GM12875 (cell line): Measurements from ENCODE around the gene PLS1.
"Not testable (repeated sequence)": the region's sequence is repeated elsewhere in the genome, so short reads cannot be mapped to it uniquely, and the experiment has no call there.

Source experiments
- H3K4me3 ChIP-seq: one replicate; pipeline ENCODE4 v1.5.1; 2011; ENCODE audit warnings: low read depth, low read length, control low read depth
- TF ChIP-seq, protein P1 (sequence below): IDR thresholded peaks from 2 replicates; pipeline ENCODE4 v1.5.1; 2011; ENCODE audit warnings: low read depth, mild to moderate bottlenecking, control low read depth, inconsistent platforms, low read length, moderate library complexity, borderline replicate concordance; ENCODE audit not compliant: insufficient read depth

Gene PLS1, protein sequence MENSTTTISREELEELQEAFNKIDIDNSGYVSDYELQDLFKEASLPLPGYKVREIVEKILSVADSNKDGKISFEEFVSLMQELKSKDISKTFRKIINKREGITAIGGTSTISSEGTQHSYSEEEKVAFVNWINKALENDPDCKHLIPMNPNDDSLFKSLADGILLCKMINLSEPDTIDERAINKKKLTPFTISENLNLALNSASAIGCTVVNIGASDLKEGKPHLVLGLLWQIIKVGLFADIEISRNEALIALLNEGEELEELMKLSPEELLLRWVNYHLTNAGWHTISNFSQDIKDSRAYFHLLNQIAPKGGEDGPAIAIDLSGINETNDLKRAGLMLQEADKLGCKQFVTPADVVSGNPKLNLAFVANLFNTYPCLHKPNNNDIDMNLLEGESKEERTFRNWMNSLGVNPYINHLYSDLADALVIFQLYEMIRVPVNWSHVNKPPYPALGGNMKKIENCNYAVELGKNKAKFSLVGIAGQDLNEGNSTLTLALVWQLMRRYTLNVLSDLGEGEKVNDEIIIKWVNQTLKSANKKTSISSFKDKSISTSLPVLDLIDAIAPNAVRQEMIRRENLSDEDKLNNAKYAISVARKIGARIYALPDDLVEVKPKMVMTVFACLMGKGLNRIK

DNA sequence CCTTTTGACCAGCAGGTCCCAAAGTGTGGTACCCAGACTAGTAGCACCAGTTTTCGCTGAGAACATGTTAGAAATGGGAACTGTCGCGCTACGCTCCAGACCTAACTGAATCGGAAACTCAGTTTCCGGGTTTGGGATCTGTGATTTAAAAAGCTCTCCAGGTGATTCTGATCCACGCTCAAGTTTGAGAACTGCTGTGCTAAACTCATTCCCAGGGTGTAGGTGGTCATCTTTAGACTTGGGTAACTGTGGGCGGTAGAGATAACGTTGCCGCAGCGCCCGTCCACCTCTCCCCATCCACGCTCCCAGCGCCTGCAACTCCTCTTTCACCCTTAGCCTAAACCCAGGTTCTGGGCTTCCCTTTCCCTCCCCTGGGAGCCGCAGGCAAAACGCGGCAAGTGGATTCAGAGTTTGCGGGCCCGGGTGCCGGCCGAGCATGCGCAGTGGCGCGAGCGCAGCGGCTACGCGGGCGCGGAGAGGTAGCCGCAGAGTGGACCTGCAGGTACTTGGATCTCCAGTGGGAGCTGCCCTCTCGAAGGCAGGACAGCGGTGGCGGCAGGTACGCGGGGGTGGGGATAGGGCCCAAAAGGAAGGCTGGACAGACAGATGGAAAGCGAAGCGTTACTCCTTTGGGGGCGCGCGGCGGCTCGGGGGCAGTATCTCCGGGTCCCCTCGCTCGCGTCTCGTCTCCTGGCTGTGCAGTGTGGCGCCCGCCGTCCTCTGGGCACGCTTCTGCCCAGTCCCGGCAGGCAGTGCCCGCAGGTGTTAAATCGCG lies at the start of gene PLS1:
TSS of gene PLS1 (plus strand) at position 443 of the 775 bp plus-strand sequence. CDS start 67,845 bp downstream, outside the sequence.
- peak within 1 kb of the TSS; percentile 86 for H3K4me3 ChIP-seq
- TF ChIP-seq, protein P1, sequence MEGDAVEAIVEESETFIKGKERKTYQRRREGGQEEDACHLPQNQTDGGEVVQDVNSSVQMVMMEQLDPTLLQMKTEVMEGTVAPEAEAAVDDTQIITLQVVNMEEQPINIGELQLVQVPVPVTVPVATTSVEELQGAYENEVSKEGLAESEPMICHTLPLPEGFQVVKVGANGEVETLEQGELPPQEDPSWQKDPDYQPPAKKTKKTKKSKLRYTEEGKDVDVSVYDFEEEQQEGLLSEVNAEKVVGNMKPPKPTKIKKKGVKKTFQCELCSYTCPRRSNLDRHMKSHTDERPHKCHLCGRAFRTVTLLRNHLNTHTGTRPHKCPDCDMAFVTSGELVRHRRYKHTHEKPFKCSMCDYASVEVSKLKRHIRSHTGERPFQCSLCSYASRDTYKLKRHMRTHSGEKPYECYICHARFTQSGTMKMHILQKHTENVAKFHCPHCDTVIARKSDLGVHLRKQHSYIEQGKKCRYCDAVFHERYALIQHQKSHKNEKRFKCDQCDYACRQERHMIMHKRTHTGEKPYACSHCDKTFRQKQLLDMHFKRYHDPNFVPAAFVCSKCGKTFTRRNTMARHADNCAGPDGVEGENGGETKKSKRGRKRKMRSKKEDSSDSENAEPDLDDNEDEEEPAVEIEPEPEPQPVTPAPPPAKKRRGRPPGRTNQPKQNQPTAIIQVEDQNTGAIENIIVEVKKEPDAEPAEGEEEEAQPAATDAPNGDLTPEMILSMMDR: no peak

DNA sequence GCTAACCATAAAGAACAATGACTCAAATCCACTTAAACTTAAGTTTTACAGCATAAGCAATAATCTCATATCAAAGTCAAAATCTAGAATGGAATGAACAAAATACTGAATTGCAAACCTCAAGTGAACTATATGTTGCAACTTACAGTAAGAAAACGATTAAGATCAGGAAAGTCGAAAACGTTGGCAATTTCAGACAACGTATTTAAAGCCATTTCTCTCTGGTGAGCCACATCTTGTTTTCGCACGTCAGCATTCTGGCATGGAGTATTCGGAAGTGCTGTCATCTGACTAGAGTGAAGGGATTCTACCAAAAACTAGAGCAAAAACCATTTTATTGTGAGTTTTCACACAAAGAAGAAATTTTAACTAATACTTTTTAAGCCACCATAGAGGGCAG lies 46.2 kb upstream of the PLS1 start:
- TF ChIP-seq, protein P1: no peak

DNA sequence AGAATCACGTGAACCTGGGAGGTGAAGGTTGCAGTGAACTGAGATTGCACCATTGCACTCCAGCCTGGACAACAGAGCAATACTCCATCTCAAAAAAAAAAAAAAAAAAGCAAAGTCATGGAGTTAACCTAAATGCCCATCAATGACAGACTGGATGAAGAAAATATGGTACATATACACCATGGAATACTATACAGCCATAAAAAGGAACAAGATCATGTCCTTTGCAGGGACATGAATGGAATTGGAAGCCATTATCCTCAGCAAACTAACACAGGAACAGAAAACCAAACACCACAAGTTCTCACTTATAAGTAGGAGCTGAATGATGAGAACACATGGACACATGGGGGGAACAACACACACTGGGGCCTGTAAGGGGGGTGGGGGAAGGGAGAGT lies 43.6 kb upstream of the PLS1 start:
- H3K4me3 ChIP-seq: not testable (repeated sequence)

More for the DNA sequence above, 46.2 kb upstream of the PLS1 start:
- H3K4me3 ChIP-seq: no peak overlapping the region

DNA sequence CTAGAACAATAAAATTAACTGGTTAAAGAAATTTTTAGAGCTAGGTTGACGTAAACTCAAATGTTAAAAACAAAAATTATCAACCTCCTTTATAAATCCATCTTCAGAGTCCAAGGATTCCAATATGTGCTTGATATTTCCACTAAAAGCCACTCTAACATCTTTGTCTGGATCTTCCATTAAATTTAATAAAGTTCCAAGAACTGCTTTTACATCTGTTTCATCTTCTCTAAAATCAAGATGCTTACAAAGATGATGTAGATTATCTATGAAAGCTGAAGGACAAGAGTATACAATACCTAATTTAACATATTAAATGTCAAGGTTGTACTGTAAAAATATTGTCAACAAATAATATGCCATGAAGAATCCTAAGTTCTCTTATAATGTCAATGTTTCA lies 42.5 kb upstream of the PLS1 start:
- TF ChIP-seq, protein P1: no peak
- H3K4me3 ChIP-seq: no peak overlapping the region

DNA sequence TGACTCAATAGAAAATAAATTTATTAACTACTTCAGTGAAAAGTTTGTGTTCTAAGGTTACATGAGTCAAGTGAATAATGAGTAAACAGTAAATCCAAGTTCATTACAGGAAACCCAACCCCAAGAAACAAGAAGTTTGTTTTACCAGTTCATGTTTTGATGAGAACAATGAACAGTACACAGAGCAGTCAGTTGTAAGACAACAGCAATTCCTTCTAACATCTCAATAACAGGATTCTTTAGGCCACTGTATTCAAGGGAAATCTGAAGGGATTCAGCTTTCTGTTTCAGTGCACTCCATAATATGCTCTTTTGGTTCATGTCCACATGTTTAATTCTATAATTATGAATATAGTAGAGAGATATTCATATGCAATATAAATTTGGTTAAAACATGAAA lies 36.1 kb upstream of the PLS1 start:
- TF ChIP-seq, protein P1: no peak

DNA sequence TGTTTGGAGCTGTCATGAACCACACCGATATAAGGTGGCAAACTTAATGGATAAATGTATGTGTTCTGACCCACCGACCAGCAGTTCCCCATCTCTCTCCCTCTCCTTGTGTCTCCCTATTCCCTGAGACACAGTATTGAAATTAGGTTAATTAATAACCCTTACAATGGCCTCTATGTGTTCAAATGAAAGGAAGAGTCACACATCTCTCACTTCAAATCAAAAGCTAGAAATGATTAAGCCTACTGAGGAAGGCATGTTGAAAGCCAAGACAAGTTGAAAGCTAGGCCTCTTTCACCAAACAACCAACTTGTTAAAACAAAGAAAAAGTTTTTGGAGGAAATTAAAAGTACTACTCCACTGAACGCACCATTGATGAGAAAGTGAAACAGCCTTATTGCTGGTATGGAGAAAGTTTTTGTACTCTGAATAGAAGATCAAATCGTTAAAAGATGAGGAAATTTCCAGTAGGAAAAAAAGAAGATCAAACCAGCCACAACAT lies 32.6 kb upstream of the PLS1 start:
- no peak overlapping the region for H3K4me3 ChIP-seq
- TF ChIP-seq, protein P1: no peak

More for the DNA sequence above, 36.1 kb upstream of the PLS1 start:
- no peak overlapping the region for H3K4me3 ChIP-seq

DNA sequence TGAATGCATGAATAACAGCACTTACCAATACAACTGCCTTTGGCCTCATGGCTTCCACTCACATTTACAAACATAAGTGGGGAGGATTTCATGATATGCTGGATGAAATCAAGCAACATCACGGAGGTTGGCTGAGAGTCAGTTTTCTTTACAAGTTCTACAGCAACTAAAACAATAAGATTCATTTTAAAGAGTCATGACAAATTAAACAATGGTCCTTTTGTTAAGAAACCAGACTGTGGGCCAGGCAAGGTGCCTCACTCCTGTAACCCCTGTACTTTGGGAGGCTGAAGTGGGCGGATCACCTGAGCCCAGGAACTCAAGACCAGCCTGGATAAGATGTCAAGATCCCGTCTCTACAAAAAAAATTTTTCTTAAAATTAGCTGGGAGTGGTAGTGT lies 30.1 kb upstream of the PLS1 start:
- no peak overlapping the region for H3K4me3 ChIP-seq
- TF ChIP-seq, protein P1: no peak
